Activated T-cell treated with anti-CD3 and anti-CD28 coated beads, Interleukin-2, amount 50 U/mL, for 4 hours (primary cell): Measurements from ENCODE around the gene SCGB2A2. TPM values are rescaled to one million over a fixed set of nuclear protein-coding genes. Genes with fewer than 3 reads are reported as not detected.

Experiments
- ATAC-seq, 2 donors: fragments of 200-7000 bp; cut with Tn5 transposase; one replicate each; pipeline ENCODE4 v1.10.0; 2021
- DNase-seq: peaks from one replicate; pipeline ENCODE4 v3.0.0-alpha.2; 2020
- H3K27me3 Mint-ChIP-seq: one replicate; pipeline ENCODE4 v1.8.0; 2021; ENCODE audit warnings: low read depth, mixed read lengths
- H3K36me3 Mint-ChIP-seq: one replicate; pipeline ENCODE4 v1.8.0; 2022; ENCODE audit warnings: mixed read lengths; ENCODE audit not compliant: insufficient read depth
- H3K4me1 Mint-ChIP-seq: one replicate; pipeline ENCODE4 v1.8.0; 2021; ENCODE audit warnings: low read depth, mixed read lengths
- H3K4me3 Mint-ChIP-seq: one replicate; pipeline ENCODE4 v1.8.0; 2021; ENCODE audit warnings: mild to moderate bottlenecking, moderate library complexity, mixed read lengths
- H3K9me3 Mint-ChIP-seq: one replicate; pipeline ENCODE4 v1.8.0; 2021; ENCODE audit warnings: mixed read lengths
- total RNA-seq, 3 donors: library from RNA; stranded (reverse); gene quantifications; one replicate each; pipeline ENCODE4 v1.2.1, GENCODE V29; 2021

SCGB2A2 gene
- total RNA-seq, 3 donors from 2014 or later: not detected

- DNase-seq: no peak
- peak; percentile 72 to 78 for ATAC-seq
- no peaks in the 10 kb centered on the region for H3K36me3 Mint-ChIP-seq
- no peaks in the 10 kb centered on the region for H3K9me3 Mint-ChIP-seq
- no peak overlapping the region for H3K4me3 Mint-ChIP-seq
- H3K27me3 Mint-ChIP-seq: peaks cover 19% of the 10 kb centered on the region
- no peaks in the 10 kb centered on the region for H3K4me1 Mint-ChIP-seq
These were observed 3.4 kb upstream of the SCGB2A2 start for GRCh38 chr11:62266558-62266957.

DNA sequence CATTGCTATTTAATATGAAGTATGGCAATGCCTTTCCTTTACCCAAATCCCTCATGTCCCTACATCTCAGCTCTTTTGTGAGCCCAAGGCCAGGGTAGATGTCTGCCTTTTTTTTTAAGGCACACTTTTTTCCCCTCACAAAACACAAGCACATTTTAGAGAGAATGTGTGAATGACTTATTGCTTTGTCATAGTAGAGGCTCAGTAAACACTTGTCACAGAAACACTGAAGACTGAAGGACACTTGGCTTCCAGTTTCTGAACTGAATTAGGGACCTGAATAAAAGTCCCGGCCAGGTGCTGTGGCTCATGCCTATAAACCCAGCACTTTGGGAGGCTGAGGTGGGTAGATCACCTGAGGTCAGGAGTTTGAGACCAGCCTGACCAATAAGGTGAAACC lies 2.9 kb upstream of the SCGB2A2 start:
- no peaks in the 10 kb centered on the region for H3K9me3 Mint-ChIP-seq

DNA sequence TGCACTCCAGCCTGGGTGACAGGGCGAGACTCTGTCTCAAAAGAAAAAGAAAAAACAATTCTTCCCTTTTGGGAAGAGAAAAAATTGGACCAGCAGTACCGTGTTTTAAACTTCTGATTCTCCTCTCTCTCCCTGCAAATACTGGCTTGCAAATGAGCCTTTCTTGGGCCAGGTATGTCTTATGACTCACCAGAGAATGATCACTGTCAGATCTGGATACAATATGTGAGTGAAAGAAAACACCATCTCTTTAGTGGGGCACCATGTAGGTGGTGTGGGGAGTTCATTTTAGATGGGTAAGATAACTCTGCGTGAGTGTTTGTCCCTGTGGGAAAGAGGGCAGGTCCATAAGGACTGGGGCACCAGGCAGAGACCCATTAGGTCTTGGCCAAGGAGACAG lies 2.4 kb upstream of the SCGB2A2 start:
- no peaks in the 10 kb centered on the region for H3K9me3 Mint-ChIP-seq
- peaks cover 16% of the 10 kb centered on the region for H3K27me3 Mint-ChIP-seq
- DNase-seq (no peak), ATAC-seq (peak in 1 of 2 donors; percentile 66)
- H3K4me3 Mint-ChIP-seq: no peak overlapping the region
- no peaks in the 10 kb centered on the region for H3K4me1 Mint-ChIP-seq
- no peaks in the 10 kb centered on the region for H3K36me3 Mint-ChIP-seq

More for the DNA sequence above, 2.9 kb upstream of the SCGB2A2 start:
- H3K36me3 Mint-ChIP-seq: no peaks in the 10 kb centered on the region
- ATAC-seq (peak in 1 of 2 donors; percentile 23), DNase-seq (no peak)
- H3K4me3 Mint-ChIP-seq: no peak overlapping the region
- no peaks in the 10 kb centered on the region for H3K4me1 Mint-ChIP-seq
- peaks cover 16% of the 10 kb centered on the region for H3K27me3 Mint-ChIP-seq

DNA sequence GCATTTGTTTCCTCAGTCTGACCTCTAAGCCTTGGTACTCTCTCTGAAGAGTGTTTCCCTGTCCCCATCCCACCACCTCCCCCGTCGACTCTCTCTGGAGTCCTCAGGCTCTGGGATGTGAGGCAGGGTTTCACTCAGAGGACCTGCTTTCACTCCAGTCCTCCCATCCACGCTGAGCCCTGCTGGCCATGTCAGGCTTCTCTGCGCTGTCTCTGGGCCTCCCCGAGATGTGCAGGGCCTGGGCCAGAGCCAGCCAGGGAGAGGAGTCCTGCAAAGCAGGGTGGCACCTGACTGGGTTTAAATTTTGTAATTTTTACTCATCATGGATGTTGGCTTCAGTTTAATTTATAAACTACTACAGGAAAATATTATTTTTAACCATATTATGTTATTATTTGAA lies 3.3 kb downstream of the SCGB2A2 start:
- ATAC-seq (no peak), DNase-seq (no peak)
- Mint-ChIP-seq H3K4me1 (no peaks in the 10 kb centered on the region), H3K36me3 (no peaks in the 10 kb centered on the region), H3K4me3 (no peak overlapping the region), H3K27me3 (peaks cover 6% of the 10 kb centered on the region), H3K9me3 (no peaks in the 10 kb centered on the region)

DNA sequence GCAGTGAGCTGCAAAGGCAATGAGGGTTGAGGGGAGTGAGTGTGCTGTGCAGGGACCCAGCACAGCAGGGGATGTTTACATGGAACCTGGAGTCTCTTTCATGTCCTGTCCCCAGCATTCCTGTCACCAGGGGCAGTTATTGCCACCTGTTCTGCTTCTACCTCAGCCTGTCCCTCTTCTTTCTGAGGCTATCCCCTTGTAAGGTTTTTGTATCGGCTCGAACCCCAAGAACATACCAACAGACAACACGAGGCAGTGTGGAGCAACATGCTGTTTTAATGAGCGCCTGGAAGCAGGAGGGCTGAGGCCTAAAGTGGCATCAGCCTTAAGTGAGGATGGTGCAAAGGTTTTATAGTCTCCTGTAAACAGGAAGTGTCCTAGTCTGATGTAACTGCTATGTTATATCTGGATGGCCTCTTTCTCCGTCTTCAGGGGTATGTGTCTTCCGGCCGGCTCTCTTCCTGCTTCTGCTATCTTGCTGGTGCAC lies 3.9 kb downstream of the SCGB2A2 start:
- Mint-ChIP-seq H3K36me3 (no peaks in the 10 kb centered on the region), H3K4me3 (no peak overlapping the region), H3K27me3 (peaks cover 3% of the 10 kb centered on the region), H3K9me3 (no peaks in the 10 kb centered on the region), H3K4me1 (no peaks in the 10 kb centered on the region)
- ATAC-seq: no peak
- DNase-seq: no peak

GRCh38 chr11:62280452-62280851 lies 10.5 kb downstream of the SCGB2A2 start:
- Mint-ChIP-seq H3K4me1 (no peaks in the 10 kb centered on the region), H3K9me3 (no peaks in the 10 kb centered on the region), H3K4me3 (no peak overlapping the region), H3K36me3 (no peaks in the 10 kb centered on the region), H3K27me3 (peaks cover 4% of the 10 kb centered on the region)
- DNase-seq (no peak), ATAC-seq (no peak)

DNA sequence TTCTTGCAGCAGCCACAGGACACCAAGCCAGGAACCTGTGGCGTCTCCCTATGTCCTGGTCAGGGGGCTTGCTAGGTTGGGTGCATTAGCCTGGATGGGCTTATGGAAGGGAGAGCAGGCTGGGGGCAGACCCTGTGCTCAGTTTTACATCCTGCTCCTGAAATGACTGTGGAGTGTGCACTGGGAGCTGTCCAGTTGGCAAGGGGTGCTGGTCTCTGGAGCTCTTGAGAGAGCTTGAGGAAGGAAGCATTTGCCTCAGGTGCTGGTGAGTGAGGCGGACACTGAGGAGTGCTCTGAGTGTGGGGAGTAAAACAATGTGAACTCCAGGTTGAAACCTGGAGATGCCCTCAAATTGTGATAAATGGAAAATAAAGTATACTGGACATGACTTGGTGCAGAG lies 25.5 kb downstream of the SCGB2A2 start:
- ATAC-seq (no peak), DNase-seq (no peak)
- H3K4me1 Mint-ChIP-seq: no peaks in the 10 kb centered on the region
- no peaks in the 10 kb centered on the region for H3K36me3 Mint-ChIP-seq
- H3K9me3 Mint-ChIP-seq: no peaks in the 10 kb centered on the region
- no peak overlapping the region for H3K4me3 Mint-ChIP-seq
- peaks cover 30% of the 10 kb centered on the region for H3K27me3 Mint-ChIP-seq

GRCh38 chr11:62298975-62299374 lies 29.0 kb downstream of the SCGB2A2 start, which contains the start of gene SCGB1D4:
Gene SCGB1D4, minus strand, starts transcription at chr11:62299075. Its CDS starts 65 bp downstream, at chr11:62299010.
- Mint-ChIP-seq H3K9me3 (no peaks in the 10 kb centered on the region), H3K36me3 (no peaks in the 10 kb centered on the region), H3K4me1 (no peaks in the 10 kb centered on the region), H3K27me3 (peaks cover 36% of the 10 kb centered on the region), H3K4me3 (no peak within 1 kb of the TSS)
- no peak for ATAC-seq
- no peak for DNase-seq

- H3K4me3 Mint-ChIP-seq: no peak overlapping the region
- no peak for ATAC-seq
These were observed 36.3 kb downstream of the SCGB2A2 start for GRCh38 chr11:62306227-62306626.

GRCh38 chr11:62307950-62308349 lies 38.0 kb downstream of the SCGB2A2 start:
- ATAC-seq (no peak), DNase-seq (no peak)
- H3K4me3 Mint-ChIP-seq: no peak overlapping the region
- peaks cover 45% of the 10 kb centered on the region for H3K27me3 Mint-ChIP-seq
- H3K9me3 Mint-ChIP-seq: peaks cover 7% of the 10 kb centered on the region
- H3K36me3 Mint-ChIP-seq: no peaks in the 10 kb centered on the region
- peaks cover 14% of the 10 kb centered on the region for H3K4me1 Mint-ChIP-seq

More at GRCh38 chr11:62306227-62306626, 36.3 kb downstream of the SCGB2A2 start:
- H3K9me3 Mint-ChIP-seq: peaks cover 7% of the 10 kb centered on the region
- DNase-seq: no peak
- H3K27me3 Mint-ChIP-seq: peaks cover 41% of the 10 kb centered on the region
- H3K4me1 Mint-ChIP-seq: peaks cover 6% of the 10 kb centered on the region
- no peaks in the 10 kb centered on the region for H3K36me3 Mint-ChIP-seq

- ATAC-seq: no peak
- Mint-ChIP-seq H3K4me3 (no peak overlapping the region), H3K27me3 (peaks cover 55% of the 10 kb centered on the region), H3K4me1 (peaks cover 14% of the 10 kb centered on the region), H3K9me3 (peaks cover 7% of the 10 kb centered on the region), H3K36me3 (no peaks in the 10 kb centered on the region)
- no peak for DNase-seq
These were observed 40.0 kb downstream of the SCGB2A2 start for GRCh38 chr11:62309991-62310390.

GRCh38 chr11:62315431-62315830 lies 45.5 kb downstream of the SCGB2A2 start:
- no peaks in the 10 kb centered on the region for H3K36me3 Mint-ChIP-seq
- H3K9me3 Mint-ChIP-seq: no peaks in the 10 kb centered on the region
- no peak overlapping the region for H3K4me3 Mint-ChIP-seq
- DNase-seq (no peak), ATAC-seq (no peak)
- peaks cover 43% of the 10 kb centered on the region for H3K27me3 Mint-ChIP-seq
- H3K4me1 Mint-ChIP-seq: peaks cover 11% of the 10 kb centered on the region

DNA sequence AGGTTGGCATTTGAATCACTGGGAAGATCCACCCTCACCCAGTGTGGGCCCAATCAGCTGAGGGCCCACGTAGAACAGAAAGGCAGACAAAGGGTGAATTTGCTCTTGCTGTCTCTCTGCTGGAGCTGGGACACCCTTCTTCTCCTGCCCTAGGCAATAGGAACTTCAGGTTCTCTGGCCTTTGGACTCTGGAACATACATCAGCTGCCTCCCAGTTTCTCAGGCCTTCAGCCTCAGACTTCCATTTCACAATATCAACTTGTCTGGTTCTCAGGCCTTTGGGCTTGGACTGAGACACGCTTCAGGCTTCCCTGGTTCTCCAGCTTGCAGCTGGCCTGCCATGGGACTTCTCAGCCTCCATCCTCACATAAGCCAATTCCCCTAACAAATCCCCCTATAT lies 52.6 kb downstream of the SCGB2A2 start:
- ATAC-seq: no peak
- Mint-ChIP-seq H3K27me3 (peaks cover 13% of the 10 kb centered on the region), H3K4me1 (no peaks in the 10 kb centered on the region), H3K36me3 (no peaks in the 10 kb centered on the region), H3K9me3 (no peaks in the 10 kb centered on the region), H3K4me3 (no peak overlapping the region)
- DNase-seq: no peak
